Measurements from ENCODE around the gene METAP2. TPM values are rescaled to one million over a fixed set of nuclear protein-coding genes. Genes with fewer than 3 reads are reported as not detected.
A peak's percentile ranks its signal among the peaks of the same experiment; 100 is the strongest.

The METAP2 gene
- polyA plus RNA-seq, 1 donor (not counting 4 experiments of a cell fraction or from before 2014, with no cell fraction given): 103 TPM

DNA sequence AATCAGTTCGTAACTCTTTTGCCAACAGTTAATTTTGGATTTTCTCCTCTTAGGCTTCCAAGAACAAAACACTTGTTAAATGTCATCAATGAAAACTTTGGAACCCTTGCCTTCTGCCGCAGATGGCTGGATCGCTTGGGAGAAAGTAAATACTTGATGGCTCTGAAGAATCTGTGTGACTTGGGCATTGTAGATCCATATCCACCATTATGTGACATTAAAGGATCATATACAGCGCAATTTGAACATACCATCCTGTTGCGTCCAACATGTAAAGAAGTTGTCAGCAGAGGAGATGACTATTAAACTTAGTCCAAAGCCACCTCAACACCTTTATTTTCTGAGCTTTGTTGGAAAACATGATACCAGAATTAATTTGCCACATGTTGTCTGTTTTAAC, 39.6 kb downstream of the METAP2 start:
- H3K9me1 ChIP-seq (ENCODE audit: control insufficient read depth, extremely low read depth, insufficient read depth, low read length): no peaks in the 10 kb centered on the region
- peaks cover 3% of the 10 kb centered on the region for H3K79me2 ChIP-seq (ENCODE audit: control insufficient read depth, insufficient read depth, low read length)
- peaks cover 6 to 10% of the 10 kb centered on the region in 2 experiments for H3K36me3 ChIP-seq (ENCODE audit: control insufficient read depth in 2 of 2, extremely low read depth in 1 of 2, insufficient read depth in 2 of 2, low read length in 2 of 2)
- H3K4me3 ChIP-seq (ENCODE audit: control insufficient read depth in 2 of 3, extremely low read depth in 1 of 3, insufficient read depth in 2 of 3, low read depth in 1 of 3, low read length in 3 of 3): no peak overlapping the region
- no peak overlapping the region for H3K9ac ChIP-seq (ENCODE audit: control insufficient read depth, extremely low read depth, insufficient read depth, low read length)
- TF ChIP-seq EZH2 (IDR thresholded peaks at IDR 0.05; ENCODE audit: low read length) (no peak), CTCF (optimal IDR thresholded peaks at IDR 0.05 in 1 of 3, IDR thresholded peaks at IDR 0.05 in 1 of 3, conservative IDR thresholded peaks at IDR 0.05 in 1 of 3; ENCODE audit: extremely low read depth in 1 of 3, insufficient read depth in 2 of 3, low read length in 3 of 3) (no peak)
- H4K20me1 ChIP-seq (ENCODE audit: control insufficient read depth, extremely low read depth, insufficient read depth, low read length): no peaks in the 10 kb centered on the region
- FAIRE-seq (peak; percentile 60), DNase-seq (ENCODE audit: low read depth, low spot score) (no peak)
- H3K27me3 ChIP-seq (ENCODE audit: control insufficient read depth, extremely low read depth, insufficient read depth, low read length): no peaks in the 10 kb centered on the region
- no peak overlapping the region for H3K27ac ChIP-seq (ENCODE audit: control insufficient read depth, insufficient read depth, low read length)
- H3K4me2 ChIP-seq (ENCODE audit: control insufficient read depth, extremely low read depth, insufficient read depth, low read depth, low read length): no peak overlapping the region
- dilution Hi-C loops (cut with MboI; ENCODE audit: extremely low pct_ligation_motif_present, low sequenced_read_pairs): no loop called here
- no peaks in the 10 kb centered on the region for H3K4me1 ChIP-seq (ENCODE audit: control insufficient read depth, extremely low read depth, insufficient read depth, low read length)
- H3K9me3 ChIP-seq (ENCODE audit: control insufficient read depth, low read depth, low read length): no peaks in the 10 kb centered on the region
- H2AFZ ChIP-seq (ENCODE audit: control insufficient read depth, low read length): no peak overlapping the region

DNA sequence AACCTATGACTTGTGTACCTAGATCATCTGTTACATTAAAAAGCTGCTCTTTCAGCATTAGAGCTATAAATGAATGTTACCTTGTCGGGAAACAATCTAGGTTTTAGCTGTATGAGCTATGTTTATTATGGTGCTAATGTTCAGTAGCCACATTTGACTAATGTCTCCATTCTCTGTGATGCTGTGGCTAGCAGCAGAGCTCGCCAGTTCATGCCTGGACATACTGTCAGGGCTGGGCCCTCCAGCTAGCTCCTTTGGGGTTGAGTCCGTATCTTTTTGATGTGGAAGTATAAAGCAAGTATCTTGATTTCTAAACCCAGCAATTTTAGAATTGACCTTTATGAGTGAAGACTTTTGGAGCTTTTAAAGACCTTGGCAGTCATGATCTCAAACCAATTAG, 41.2 kb downstream of the METAP2 start:
- H3K36me3 ChIP-seq (ENCODE audit: control insufficient read depth in 2 of 2, extremely low read depth in 1 of 2, insufficient read depth in 2 of 2, low read length in 2 of 2): peaks cover 5 to 10% of the 10 kb centered on the region in 2 experiments
- no peaks in the 10 kb centered on the region for H3K9me1 ChIP-seq (ENCODE audit: control insufficient read depth, extremely low read depth, insufficient read depth, low read length)
- no peak overlapping the region for H3K9ac ChIP-seq (ENCODE audit: control insufficient read depth, extremely low read depth, insufficient read depth, low read length)
- no peaks in the 10 kb centered on the region for H3K4me1 ChIP-seq (ENCODE audit: control insufficient read depth, extremely low read depth, insufficient read depth, low read length)
- no peak overlapping the region for H3K4me2 ChIP-seq (ENCODE audit: control insufficient read depth, extremely low read depth, insufficient read depth, low read depth, low read length)
- no peaks in the 10 kb centered on the region for H4K20me1 ChIP-seq (ENCODE audit: control insufficient read depth, extremely low read depth, insufficient read depth, low read length)
- no peak overlapping the region for H3K4me3 ChIP-seq (ENCODE audit: control insufficient read depth in 2 of 3, extremely low read depth in 1 of 3, insufficient read depth in 2 of 3, low read depth in 1 of 3, low read length in 3 of 3)
- H3K27me3 ChIP-seq (ENCODE audit: control insufficient read depth, extremely low read depth, insufficient read depth, low read length): no peaks in the 10 kb centered on the region
- no peak for TF ChIP-seq EZH2 (IDR thresholded peaks at IDR 0.05; ENCODE audit: low read length)
- no peak for TF ChIP-seq CTCF (optimal IDR thresholded peaks at IDR 0.05 in 1 of 3, IDR thresholded peaks at IDR 0.05 in 1 of 3, conservative IDR thresholded peaks at IDR 0.05 in 1 of 3; ENCODE audit: extremely low read depth in 1 of 3, insufficient read depth in 2 of 3, low read length in 3 of 3)
- H2AFZ ChIP-seq (ENCODE audit: control insufficient read depth, low read length): no peak overlapping the region
- dilution Hi-C loops (cut with MboI; ENCODE audit: extremely low pct_ligation_motif_present, low sequenced_read_pairs): no loop called here
- DNase-seq (ENCODE audit: low read depth, low spot score) (no peak), FAIRE-seq (no peak)
- no peak overlapping the region for H3K27ac ChIP-seq (ENCODE audit: control insufficient read depth, insufficient read depth, low read length)
- peaks cover 3% of the 10 kb centered on the region for H3K79me2 ChIP-seq (ENCODE audit: control insufficient read depth, insufficient read depth, low read length)
- no peaks in the 10 kb centered on the region for H3K9me3 ChIP-seq (ENCODE audit: control insufficient read depth, low read depth, low read length)
